NT2/D1 (cell line): ENCODE data around the gene DNAJB8.

Source experiments
- SUZ12 ChIP-seq: IDR thresholded peaks from 2 replicates; pipeline ENCODE4 v1.6.1; 2011; ENCODE audit not compliant: insufficient read length, insufficient read depth; ENCODE audit errors: extremely low read depth
- YY1 ChIP-seq: IDR thresholded peaks from 2 replicates; pipeline ENCODE4 v1.6.1; 2011; ENCODE audit not compliant: insufficient read length, insufficient read depth
- ZNF274 ChIP-seq: IDR thresholded peaks from 2 replicates; pipeline ENCODE4 v1.6.1; 2011; ENCODE audit warnings: mild to moderate bottlenecking, low read depth, low read length

DNA sequence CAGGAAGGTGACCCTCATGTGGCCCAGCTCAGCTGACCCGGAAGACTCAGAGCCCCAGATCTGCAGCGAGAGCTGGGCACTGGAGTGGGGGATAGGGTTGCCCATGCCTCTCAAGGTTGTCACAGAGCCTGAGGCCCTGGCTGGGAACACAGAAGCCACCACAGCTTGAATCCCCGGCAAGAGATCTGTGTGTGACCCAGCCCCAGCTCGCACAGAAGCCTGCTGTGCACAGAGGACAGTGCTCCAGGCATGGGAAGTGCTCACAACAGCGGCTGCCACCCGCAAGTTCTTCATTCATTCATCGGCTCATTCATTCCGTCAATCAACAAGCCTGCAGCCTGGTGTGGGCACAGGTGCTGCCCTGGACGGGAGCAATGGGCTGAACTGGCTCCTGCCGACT lies 36.4 kb downstream of the DNAJB8 start:
- TF ChIP-seq SUZ12 (peak; percentile 16), YY1 (no peak), ZNF274 (no peak)
